ENCODE results near the gene ADCY4.

Gene ADCY4

DNA sequence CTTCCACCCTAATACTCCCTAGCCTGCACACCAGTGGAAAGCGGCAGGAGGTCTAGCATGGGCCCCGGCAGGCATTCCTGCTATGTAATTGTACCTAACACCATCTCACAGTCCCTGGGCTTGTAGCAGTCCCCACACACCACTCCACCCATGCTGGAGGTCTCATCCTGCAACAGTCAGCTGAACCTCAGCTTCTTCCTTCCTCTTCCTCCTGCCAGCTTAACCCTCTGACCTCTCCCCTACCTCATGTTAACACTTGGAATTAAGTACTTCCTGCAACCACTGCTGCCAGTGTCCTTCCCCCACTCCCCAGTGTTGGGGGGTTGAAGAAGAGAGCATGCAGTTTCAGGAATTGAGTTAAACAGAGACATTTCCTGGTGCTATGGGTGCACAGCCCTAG, 7.6 kb downstream of the ADCY4 start:
- peak; percentile 72 to 74 for DNase-seq (ENCODE audit: low read depth in 1 of 2, low spot score in 1 of 2)
- Histone ChIP-seq H3K27me3 (ENCODE audit: insufficient read depth, poor library complexity, severe bottlenecking) (no peaks in the 10 kb centered on the region), H3K27ac (replicated peaks) (peak overlapping the region; percentile 59), H3K4me3 (replicated peaks; ENCODE audit: insufficient read depth, low read length) (no peak overlapping the region)
- TF ChIP-seq SPI1 (IDR thresholded peaks at IDR 0.05; ENCODE audit: borderline replicate concordance, low read depth) (no peak), POLR2AphosphoS5 (IDR thresholded peaks at IDR 0.05; ENCODE audit: low read depth) (peak; percentile 69), GABPA (IDR thresholded peaks at IDR 0.05; ENCODE audit: low read depth) (no peak)
- TF ChIP-seq, protein P1, sequence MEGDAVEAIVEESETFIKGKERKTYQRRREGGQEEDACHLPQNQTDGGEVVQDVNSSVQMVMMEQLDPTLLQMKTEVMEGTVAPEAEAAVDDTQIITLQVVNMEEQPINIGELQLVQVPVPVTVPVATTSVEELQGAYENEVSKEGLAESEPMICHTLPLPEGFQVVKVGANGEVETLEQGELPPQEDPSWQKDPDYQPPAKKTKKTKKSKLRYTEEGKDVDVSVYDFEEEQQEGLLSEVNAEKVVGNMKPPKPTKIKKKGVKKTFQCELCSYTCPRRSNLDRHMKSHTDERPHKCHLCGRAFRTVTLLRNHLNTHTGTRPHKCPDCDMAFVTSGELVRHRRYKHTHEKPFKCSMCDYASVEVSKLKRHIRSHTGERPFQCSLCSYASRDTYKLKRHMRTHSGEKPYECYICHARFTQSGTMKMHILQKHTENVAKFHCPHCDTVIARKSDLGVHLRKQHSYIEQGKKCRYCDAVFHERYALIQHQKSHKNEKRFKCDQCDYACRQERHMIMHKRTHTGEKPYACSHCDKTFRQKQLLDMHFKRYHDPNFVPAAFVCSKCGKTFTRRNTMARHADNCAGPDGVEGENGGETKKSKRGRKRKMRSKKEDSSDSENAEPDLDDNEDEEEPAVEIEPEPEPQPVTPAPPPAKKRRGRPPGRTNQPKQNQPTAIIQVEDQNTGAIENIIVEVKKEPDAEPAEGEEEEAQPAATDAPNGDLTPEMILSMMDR (IDR thresholded peaks at IDR 0.05; ENCODE audit: insufficient read depth, low read length), result no peak

DNA sequence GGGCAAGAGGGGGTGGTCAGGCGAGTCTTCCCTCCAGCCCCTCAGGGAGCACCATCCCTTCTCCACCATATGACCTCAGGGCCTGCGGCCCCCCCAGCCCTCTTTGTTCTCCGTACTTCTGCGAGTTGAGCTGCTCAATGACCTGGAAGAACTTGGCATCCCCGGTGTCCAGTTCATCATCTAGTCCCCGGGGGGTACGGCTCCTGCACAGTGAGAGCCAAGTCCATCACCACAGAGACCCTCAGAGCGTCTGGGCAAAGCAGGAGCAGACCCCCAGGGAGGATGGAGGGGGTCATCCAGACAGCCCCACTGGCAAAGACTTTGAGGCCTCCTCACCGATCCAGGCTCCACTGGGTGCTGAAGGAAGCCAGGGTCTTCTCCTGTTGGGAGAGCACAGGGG, 8.9 kb downstream of the ADCY4 start:
- no peak for TF ChIP-seq POLR2AphosphoS5 (IDR thresholded peaks at IDR 0.05; ENCODE audit: low read depth)
- TF ChIP-seq SPI1 (IDR thresholded peaks at IDR 0.05; ENCODE audit: borderline replicate concordance, low read depth), result no peak
- TF ChIP-seq, protein P1 (IDR thresholded peaks at IDR 0.05; ENCODE audit: insufficient read depth, low read length), result no peak
- TF ChIP-seq, protein P2, sequence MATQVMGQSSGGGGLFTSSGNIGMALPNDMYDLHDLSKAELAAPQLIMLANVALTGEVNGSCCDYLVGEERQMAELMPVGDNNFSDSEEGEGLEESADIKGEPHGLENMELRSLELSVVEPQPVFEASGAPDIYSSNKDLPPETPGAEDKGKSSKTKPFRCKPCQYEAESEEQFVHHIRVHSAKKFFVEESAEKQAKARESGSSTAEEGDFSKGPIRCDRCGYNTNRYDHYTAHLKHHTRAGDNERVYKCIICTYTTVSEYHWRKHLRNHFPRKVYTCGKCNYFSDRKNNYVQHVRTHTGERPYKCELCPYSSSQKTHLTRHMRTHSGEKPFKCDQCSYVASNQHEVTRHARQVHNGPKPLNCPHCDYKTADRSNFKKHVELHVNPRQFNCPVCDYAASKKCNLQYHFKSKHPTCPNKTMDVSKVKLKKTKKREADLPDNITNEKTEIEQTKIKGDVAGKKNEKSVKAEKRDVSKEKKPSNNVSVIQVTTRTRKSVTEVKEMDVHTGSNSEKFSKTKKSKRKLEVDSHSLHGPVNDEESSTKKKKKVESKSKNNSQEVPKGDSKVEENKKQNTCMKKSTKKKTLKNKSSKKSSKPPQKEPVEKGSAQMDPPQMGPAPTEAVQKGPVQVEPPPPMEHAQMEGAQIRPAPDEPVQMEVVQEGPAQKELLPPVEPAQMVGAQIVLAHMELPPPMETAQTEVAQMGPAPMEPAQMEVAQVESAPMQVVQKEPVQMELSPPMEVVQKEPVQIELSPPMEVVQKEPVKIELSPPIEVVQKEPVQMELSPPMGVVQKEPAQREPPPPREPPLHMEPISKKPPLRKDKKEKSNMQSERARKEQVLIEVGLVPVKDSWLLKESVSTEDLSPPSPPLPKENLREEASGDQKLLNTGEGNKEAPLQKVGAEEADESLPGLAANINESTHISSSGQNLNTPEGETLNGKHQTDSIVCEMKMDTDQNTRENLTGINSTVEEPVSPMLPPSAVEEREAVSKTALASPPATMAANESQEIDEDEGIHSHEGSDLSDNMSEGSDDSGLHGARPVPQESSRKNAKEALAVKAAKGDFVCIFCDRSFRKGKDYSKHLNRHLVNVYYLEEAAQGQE (IDR thresholded peaks at IDR 0.05; ENCODE audit: insufficient replicate concordance, low read depth), result no peak
- TF ChIP-seq GABPA (IDR thresholded peaks at IDR 0.05; ENCODE audit: low read depth), result no peak
- no peak overlapping the region for H3K4me3 ChIP-seq (replicated peaks; ENCODE audit: insufficient read depth, low read length)
- no peak overlapping the region for H3K27ac ChIP-seq (replicated peaks)
- no peak for DNase-seq (ENCODE audit: low read depth in 1 of 2, low spot score in 1 of 2)
- H3K27me3 ChIP-seq (ENCODE audit: insufficient read depth, poor library complexity, severe bottlenecking), result no peaks in the 10 kb centered on the region

DNA sequence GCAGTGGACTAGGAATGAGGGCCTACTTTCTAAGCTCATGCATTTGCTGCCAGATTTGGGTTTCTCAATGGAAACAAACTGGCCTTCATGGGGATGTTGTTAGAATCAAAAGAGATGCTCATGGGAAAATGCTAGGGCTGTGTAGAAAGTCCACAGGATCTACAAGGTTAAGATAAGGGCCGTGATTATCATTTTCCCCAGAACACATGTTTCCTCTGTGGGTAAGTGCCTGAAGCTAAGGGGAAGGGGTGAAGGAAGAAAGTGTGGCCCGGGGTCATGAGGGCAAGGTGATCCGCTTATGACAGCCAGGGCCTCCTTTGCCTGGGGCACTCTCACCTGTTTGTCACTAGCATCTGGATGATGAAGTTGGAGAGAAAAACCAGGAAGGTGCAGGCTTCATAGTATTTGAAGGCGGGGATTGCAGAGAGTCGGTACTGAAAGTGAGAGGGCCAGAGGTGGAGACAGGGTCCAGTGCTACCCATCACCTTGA, 9.8 kb downstream of the ADCY4 start:
- Histone ChIP-seq H3K27ac (replicated peaks) (no peak overlapping the region), H3K4me3 (replicated peaks; ENCODE audit: insufficient read depth, low read length) (no peak overlapping the region), H3K27me3 (ENCODE audit: insufficient read depth, poor library complexity, severe bottlenecking) (no peaks in the 10 kb centered on the region)
- no peak for DNase-seq (ENCODE audit: low read depth in 1 of 2, low spot score in 1 of 2)
- no peak for TF ChIP-seq POLR2AphosphoS5 (IDR thresholded peaks at IDR 0.05; ENCODE audit: low read depth)
- TF ChIP-seq SPI1 (IDR thresholded peaks at IDR 0.05; ENCODE audit: borderline replicate concordance, low read depth), result no peak
- TF ChIP-seq, protein P1 (IDR thresholded peaks at IDR 0.05; ENCODE audit: insufficient read depth, low read length), result no peak
- TF ChIP-seq, protein P2 (IDR thresholded peaks at IDR 0.05; ENCODE audit: insufficient replicate concordance, low read depth), result no peak
- no peak for TF ChIP-seq GABPA (IDR thresholded peaks at IDR 0.05; ENCODE audit: low read depth)

DNA sequence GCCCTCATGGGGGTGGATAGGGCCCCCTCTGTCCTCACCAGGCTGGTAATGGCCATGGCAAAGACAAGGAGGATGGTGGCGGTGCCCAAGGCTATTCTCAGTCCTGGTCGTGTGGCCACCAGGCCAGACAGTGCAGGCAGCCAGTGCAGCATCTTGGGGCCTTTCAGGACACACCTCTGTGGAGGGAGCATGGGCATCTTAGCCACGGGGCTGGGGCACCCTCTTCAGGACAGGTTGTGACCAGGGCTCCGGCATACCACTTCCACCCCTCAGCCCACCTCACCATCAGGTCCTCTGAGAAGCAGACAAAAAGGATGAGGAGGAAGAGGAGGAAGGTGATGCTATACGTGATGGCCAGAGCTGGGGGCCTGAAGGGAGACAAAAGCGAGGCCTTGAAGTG, 10.8 kb downstream of the ADCY4 start:
- H3K27me3 ChIP-seq (ENCODE audit: insufficient read depth, poor library complexity, severe bottlenecking), result no peaks in the 10 kb centered on the region
- H3K27ac ChIP-seq (replicated peaks), result no peak overlapping the region
- DNase-seq (ENCODE audit: low read depth in 1 of 2, low spot score in 1 of 2), result no peak
- TF ChIP-seq POLR2AphosphoS5 (IDR thresholded peaks at IDR 0.05; ENCODE audit: low read depth) (no peak), SPI1 (IDR thresholded peaks at IDR 0.05; ENCODE audit: borderline replicate concordance, low read depth) (no peak), GABPA (IDR thresholded peaks at IDR 0.05; ENCODE audit: low read depth) (no peak)
- TF ChIP-seq, protein P2 (IDR thresholded peaks at IDR 0.05; ENCODE audit: insufficient replicate concordance, low read depth), result no peak
- TF ChIP-seq, protein P1 (IDR thresholded peaks at IDR 0.05; ENCODE audit: insufficient read depth, low read length), result no peak
- no peak overlapping the region for H3K4me3 ChIP-seq (replicated peaks; ENCODE audit: insufficient read depth, low read length)

Data from HL-60 (cell line).